ENCODE data around the gene PFN3. TPM values are rescaled to one million over a fixed set of nuclear protein-coding genes. Genes with fewer than 3 reads are reported as not detected.

Gene PFN3
- total RNA-seq, 1 donor from 2014 or later, result not detected

Other genes starting within 250 kb of the PFN3 start
- gene RAB24, start 96.9 kb downstream of the PFN3 start, total RNA-seq, result 47.8 and 49.5 TPM in 2 replicates
- gene PRELID1, start 96.9 kb downstream of the PFN3 start, total RNA-seq, result 98.8 and 102 TPM in 2 replicates
- gene MXD3, start 88.8 kb downstream of the PFN3 start, total RNA-seq, result 10.7 and 11.1 TPM in 2 replicates
- gene LMAN2, start 49.0 kb downstream of the PFN3 start, total RNA-seq, result 102 and 109 TPM in 2 replicates
- 6.2 and 7.4 TPM in 2 replicates for gene RGS14, start 42.7 kb downstream of the PFN3 start, total RNA-seq
- gene SLC34A1, start 16.2 kb downstream of the PFN3 start, total RNA-seq, result not detected in 2 replicates
- 1.0 and 1.5 TPM in 2 replicates for gene F12, start 8.9 kb upstream of the PFN3 start, total RNA-seq
- 35.6 and 38.2 TPM in 2 replicates for gene GRK6, start 26.0 kb upstream of the PFN3 start, total RNA-seq
- 2.8 and 4.4 TPM in 2 replicates for gene PRR7, start 46.2 kb upstream of the PFN3 start, total RNA-seq
- gene DBN1, start 73.0 kb upstream of the PFN3 start, total RNA-seq, result 248 and 249 TPM in 2 replicates
- gene PDLIM7, start 96.9 kb upstream of the PFN3 start, total RNA-seq, result 312 and 358 TPM in 2 replicates
- 5.5 and 7.2 TPM in 2 replicates for gene DOK3, start 109.2 kb upstream of the PFN3 start, total RNA-seq
- 68.7 and 83.1 TPM in 2 replicates for gene DDX41, start 116.3 kb upstream of the PFN3 start, total RNA-seq
- gene FAM193B, start 153.9 kb upstream of the PFN3 start, total RNA-seq, result 82.0 and 97.2 TPM in 2 replicates
- 216 and 248 TPM in 2 replicates for gene TMED9, start 191.5 kb upstream of the PFN3 start, total RNA-seq
- gene B4GALT7, start 199.5 kb upstream of the PFN3 start, total RNA-seq, result 34.9 and 36.0 TPM in 2 replicates